ENCODE data around the gene BIRC7.
"Not testable (repeated sequence)": the region's sequence is repeated elsewhere in the genome, so short reads cannot be mapped to it uniquely, and the experiment has no call there.

BIRC7 gene

DNA sequence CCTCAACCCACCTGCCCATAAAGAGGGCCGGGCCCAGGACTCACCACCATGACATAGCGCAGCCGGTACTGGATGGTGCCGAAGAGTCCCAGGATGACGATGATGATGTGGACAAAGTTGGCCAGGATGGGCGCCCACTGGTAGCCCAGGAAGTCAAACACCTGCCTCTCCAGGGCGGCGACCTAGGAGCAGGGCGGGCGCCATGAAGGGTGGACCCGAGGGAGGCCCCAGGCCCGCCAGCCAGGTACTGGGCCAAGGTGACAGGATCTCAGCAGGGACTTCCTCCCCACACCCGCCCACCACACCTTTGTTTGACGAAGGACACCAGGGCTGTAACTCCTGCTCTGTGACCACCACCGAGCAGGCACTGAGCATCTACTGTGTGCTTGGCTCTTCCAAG lies 14.2 kb downstream of the BIRC7 start:
- no peak for DNase-seq

GRCh38 chr20:63251350-63251749 lies 15.6 kb downstream of the BIRC7 start:
- DNase-seq: not testable (repeated sequence)

GRCh38 chr20:63252284-63252711 lies 16.6 kb downstream of the BIRC7 start:
- no peak for DNase-seq

GRCh38 chr20:63253065-63253437 lies 17.3 kb downstream of the BIRC7 start:
- no peak for DNase-seq

DNA sequence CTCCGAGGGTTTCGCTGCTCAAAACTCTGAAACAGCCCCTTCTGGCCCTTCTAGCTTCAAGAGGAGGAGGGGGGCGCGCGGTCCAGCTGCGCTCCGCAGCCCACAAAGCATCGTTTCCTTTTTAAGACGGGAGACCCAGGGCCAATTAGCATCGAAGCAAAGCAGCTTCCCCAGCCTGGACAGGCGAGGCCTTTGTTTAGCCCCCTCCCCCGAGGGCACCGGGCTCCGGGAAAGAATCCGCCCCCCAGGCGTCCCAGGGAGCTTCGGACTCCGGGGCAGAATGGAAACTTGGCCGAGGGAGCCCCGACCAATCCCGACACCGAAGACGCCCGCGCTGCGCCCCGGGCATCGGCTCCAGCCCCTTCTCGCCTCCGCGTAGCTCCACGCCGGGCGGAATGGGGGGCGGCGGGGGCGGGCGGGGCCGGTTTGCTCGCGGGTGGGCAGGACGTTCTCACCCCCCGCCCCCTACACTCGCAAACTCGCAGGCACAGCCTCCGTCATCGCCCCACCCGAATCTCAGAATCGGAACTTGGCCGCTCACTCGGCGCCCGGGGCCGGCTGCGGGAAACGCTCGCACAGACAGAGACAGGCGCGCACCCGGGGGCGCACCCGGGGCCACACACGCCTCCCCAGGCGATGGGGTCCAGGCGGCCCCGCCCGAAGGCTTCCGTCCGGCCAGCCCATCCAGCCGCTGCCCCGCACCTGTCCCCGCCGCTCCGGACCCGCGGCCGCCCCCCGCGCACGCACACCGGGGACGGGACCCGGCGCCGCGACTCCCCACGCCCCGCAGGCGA lies 17.9 kb downstream of the BIRC7 start:
- DNase-seq: no peak

DNA sequence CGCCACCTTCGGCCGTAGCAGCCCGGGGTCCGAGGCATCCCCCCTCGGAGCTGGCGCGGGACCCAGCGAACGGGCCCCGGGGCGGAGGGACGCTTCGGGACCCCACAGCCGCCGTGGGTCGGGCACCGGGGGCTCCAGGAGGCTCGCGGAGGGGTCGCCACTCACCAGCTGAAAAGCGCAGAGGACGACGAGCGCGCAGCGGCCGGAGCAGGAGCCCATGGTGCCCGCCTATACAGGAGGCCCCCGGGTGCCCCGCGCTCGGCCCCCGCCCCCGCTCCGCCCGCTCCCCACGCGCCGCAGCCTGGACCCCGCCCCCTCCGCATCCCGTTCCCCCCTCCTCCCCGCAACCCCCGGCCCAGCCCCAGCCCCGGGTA lies 18.5 kb downstream of the BIRC7 start, which contains the start of gene NKAIN4:
Gene NKAIN4, minus strand, starts transcription at position 232 of the 374 bp plus-strand sequence. Its CDS starts 13 bp downstream, at position 219.
- no peak for DNase-seq

- no peak for DNase-seq
Measured at GRCh38 chr20:63254606-63255384, 19.1 kb downstream of the BIRC7 start.

DNA sequence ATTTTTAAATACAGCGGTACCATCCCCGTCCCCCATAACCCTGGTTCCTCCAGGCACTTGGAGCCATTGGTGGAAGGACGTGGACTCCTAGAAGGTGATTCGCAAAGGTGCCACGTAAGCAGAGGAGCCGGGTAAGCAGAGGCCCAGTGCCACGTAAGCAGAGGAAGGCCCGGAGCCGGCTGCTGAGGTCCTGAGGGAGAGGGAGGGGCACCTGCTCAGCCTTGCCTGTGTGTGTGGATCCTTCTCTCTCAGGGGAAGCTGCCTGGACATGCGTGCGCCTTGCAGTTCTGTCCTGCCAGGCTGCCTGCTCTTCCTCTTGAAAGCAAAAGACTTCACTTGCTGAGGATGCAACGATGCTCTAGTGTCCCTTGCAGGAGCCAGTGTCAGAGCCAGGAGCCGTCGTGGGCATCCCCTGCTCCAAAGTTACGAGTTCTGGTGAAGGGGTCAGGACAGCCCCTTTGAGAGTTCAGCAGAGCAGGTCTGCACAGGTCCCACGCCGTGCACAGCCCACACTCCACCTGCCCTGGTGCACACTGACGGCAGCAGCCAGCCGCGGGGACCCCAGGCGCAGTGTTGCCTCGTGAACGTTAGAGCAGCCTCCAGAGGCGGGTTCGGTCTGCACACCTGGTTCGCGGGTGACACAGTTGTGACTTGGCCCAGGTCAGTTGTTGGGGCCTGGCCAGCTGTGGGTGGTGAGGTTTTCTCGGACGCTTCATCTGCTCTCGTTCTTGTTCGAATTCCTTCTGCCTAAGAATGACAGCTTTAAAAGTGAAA lies 20.4 kb downstream of the BIRC7 start:
- no peak for DNase-seq

DNA sequence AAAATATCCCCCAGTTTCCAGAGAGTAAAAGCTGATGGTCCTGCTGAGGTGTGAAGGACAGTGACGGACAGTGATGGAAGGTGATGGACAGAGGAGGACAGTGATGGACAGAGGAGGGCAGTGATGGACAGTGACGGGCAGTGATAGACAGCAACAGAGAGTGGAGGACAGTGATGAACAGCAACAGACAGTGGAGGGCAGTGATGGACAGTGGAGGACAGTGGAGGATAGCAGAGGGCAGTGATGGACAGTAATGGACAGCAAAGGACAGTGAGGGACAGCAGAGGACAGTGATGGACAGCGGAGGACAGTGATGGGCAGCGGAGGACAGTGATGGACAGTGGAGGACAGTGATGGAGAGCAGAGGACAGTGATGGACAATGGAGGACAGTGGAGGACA lies 21.2 kb downstream of the BIRC7 start:
- DNase-seq: no peak

- no peak for DNase-seq
Measured at GRCh38 chr20:63257629-63258028, 21.9 kb downstream of the BIRC7 start.

- DNase-seq: no peak
Measured at GRCh38 chr20:63258781-63259180, 23.1 kb downstream of the BIRC7 start.

DNA sequence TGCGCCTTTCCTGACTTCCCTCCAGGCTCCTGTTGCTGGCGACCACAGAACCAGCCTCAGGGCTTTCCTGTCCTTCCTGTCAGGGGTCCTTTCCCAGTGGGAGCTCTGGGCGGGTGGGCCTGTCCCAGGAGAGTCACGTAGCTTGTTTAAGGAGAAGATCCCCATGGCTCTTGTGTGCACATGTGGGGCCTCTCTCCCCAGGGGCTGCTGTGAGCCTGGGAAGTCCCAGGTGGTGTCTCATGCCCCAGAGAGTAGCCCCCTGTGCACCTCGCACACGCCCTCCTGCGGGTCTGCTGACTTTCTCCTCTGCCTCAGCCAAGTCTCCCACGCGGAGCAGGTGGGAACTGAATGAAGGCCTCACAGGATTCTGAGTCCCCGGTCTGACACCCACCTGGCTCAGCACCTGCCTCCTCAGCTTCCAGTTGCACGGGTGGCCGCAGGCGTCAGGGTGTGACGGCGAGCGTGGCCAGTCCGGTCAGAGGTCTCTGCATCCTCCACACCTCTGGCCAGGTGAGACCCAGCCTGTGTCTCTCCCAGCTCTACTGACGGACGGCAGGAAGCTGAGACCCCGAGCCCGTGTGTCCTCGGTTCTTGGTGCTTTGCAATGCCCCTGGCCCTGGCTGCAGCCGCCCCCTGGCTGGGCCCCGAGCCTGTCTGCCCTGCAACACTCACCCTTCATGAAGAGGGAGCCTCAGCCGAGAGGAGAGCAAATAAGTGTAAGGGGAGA lies 24.2 kb downstream of the BIRC7 start:
- DNase-seq: no peak

DNA sequence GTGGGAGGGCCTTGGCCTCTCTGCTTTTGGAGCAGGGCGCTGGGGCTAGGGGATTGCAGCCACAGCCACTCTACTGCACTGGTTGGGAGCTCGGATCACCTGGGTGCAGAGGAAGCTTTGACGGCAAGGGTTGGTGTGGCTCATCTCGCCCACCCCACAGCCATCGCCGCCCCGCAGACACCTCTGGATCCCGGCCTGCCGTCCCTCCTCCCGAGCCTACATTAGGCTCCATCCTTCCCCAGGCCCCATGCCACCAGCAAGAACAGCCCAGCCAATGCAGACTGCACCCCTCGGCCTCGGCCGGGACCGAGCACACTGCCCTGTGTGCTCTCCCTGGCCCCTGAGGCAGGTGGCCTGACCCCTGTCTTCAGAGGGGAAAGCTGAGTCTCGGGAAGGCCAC lies 24.8 kb downstream of the BIRC7 start:
- no peak for DNase-seq

DNA sequence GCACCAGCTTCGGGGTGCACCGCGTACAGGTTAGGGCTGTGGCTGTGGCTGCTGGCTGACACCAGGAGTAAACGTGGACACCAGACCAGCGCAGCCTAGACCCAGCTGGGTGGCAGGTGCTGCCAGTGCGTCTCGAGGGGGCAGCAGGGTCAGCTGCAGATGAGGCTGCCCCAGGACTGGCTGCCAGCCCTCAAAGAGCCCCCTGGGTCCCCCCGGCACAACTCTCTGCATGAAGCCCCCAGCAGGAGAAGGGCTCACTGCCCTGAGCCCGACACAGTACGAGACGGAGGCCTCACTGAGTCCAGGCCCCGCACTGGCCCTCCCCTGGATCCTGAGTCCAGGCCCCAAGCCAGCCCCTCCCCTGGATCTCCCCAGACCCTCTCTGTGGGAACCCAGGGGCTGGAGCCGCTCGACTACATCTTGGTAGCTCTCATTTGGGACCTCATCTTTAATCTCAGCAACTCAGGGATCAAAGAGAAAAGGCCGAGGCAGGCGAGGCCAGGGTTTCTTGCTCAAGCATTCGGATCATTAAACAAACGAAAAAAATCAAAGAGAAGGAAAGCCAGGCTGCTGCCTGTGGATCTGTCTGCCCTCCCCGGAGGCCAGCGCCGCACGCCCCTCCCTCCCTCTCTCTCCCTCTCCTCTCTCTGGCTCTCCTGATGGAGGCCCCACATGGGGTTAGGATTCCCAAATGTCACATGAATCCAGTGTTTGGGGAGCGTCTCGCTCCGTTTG lies 25.5 kb downstream of the BIRC7 start:
- DNase-seq: no peak

- DNase-seq: no peak
Measured at GRCh38 chr20:63261795-63262528, 26.3 kb downstream of the BIRC7 start.

GRCh38 chr20:63262836-63263235 lies 27.1 kb downstream of the BIRC7 start:
- DNase-seq: no peak

- no peak for DNase-seq
Measured at GRCh38 chr20:63264000-63264399, 28.3 kb downstream of the BIRC7 start.

DNA sequence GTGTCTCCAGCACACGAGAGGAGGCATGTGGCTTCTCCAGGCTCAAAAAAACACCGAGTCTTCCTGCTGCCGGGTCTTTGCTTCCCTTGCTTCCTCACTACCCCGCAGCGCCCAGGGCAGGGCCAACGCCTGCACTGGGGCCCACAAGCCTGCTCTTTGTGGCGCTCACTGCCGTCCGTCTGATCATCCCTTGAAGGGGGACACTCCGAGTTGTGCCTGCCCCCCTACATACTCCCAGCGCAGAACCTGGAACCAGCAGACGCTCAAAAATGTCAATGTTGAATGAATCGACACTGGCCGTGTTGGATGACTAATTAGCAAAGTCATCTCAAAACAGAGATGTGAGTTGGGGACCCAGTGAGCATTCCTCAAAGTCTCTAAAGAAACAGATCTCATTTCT lies 28.8 kb downstream of the BIRC7 start:
- no peak for DNase-seq

DNA sequence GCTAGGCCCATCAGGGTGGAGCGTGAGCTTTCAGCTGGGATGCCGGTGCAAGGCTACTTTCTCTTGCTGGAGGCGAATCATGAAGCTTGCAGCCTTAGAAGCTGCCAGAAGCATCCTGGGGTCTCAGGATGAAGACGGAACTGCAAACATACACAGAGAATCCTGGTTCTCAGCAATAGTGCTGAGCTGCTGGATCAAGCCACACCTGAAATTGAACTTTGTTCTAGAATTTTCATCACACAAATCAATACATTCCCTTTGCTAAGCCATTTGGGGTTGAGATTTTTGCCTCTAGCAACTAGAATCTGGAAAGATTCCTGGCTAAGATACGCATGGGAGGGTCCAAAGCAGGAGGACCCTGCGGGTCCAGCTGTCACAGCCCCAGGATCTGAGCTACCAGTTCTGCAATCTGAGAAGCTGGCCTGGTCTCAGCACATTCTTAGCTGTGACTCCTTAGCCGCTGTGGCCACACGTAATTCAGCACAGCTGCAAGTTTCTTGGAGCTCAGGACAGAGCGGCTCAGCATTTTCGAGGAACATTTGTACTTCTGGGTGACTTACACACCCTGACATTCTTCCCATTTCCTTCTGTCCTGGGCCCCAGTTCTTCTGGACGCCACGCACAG lies 30.3 kb downstream of the BIRC7 start:
- no peak for DNase-seq

GRCh38 chr20:63267691-63268090 lies 32.0 kb downstream of the BIRC7 start:
- DNase-seq: no peak

- no peak for DNase-seq
Measured at GRCh38 chr20:63268256-63268655, 32.6 kb downstream of the BIRC7 start.
